Neural crest cell (in vitro differentiated cells): Measurements from ENCODE around the gene UBASH3B. TPM values are rescaled to one million over a fixed set of nuclear protein-coding genes. Genes with fewer than 3 reads are reported as not detected.
A peak's percentile ranks its signal among the peaks of the same experiment; 100 is the strongest.

ENCODE experiments used
- DNase-seq: peaks from one replicate; pipeline ENCODE4 v3.0.0; 2021; ENCODE audit warnings: low read depth, mixed read lengths, low spot score
- H3K27ac Mint-ChIP-seq: one replicate; pipeline ENCODE4 v1.8.0; 2021; ENCODE audit warnings: mild to moderate bottlenecking, mixed read lengths; ENCODE audit not compliant: unreplicated experiment
- H3K27me3 Mint-ChIP-seq: 2 replicates; pipeline ENCODE4 v1.8.0; 2021; ENCODE audit warnings: low read depth, mild to moderate bottlenecking, mixed read lengths
- H3K36me3 Mint-ChIP-seq: 2 replicates; pipeline ENCODE4 v1.8.0; 2021; ENCODE audit warnings: low read depth, mild to moderate bottlenecking, mixed read lengths
- H3K4me1 Mint-ChIP-seq: 2 replicates; pipeline ENCODE4 v1.8.0; 2021; ENCODE audit warnings: mixed read lengths
- H3K4me3 Mint-ChIP-seq: one replicate; pipeline ENCODE4 v1.8.0; 2021; ENCODE audit warnings: mild to moderate bottlenecking, mixed read lengths
- H3K9me3 Mint-ChIP-seq: 2 replicates; pipeline ENCODE4 v1.8.0; 2021; ENCODE audit warnings: mixed read lengths
- CTCF ChIP-seq: fragments of 200-600 bp; sonication (generic); conservative IDR thresholded peaks from 2 replicates; pipeline ENCODE4 v1.5.0; 2021; ENCODE audit warnings: antibody characterized with exemption, mild to moderate bottlenecking
- total RNA-seq: library from RNA; stranded (reverse); gene quantifications from 2 replicates; pipeline ENCODE4 v1.2.1, GENCODE V29; 2021

UBASH3B gene
- total RNA-seq, 1 donor from 2014 or later, result 6.8 TPM

DNA sequence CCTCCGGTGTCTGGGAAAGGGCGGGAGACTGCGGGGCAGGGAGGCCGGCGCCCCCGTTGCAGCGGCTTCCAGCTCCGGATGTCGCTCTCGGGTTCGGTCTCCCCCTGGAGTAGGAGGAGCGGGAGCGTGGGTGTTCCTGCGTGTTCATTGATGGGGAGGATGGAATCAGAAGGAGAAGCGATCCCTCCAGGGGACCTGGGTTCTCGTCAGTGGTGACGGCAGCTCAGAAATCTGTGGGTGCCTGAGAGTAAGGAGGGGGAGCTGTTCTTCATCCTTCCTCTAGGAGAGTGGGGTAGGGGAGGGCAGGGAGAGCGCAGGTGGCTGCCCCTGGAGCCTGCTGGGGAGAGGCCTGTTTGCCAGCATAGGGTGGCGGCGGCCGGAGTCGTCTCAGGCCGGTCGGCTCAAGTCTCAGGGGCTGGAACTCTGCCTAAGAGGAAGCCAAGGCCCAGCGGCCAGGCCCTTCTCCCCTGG, 1.1 kb downstream of the UBASH3B start:
- Mint-ChIP-seq H3K27ac (no peak overlapping the region), H3K27me3 (peaks cover 21% of the 10 kb centered on the region), H3K4me1 (peaks cover 46% of the 10 kb centered on the region), H3K9me3 (peaks cover 3% of the 10 kb centered on the region), H3K4me3 (peak overlapping the region; percentile 97), H3K36me3 (no peaks in the 10 kb centered on the region)
- no peak for TF ChIP-seq CTCF
- DNase-seq, result peak; percentile 28

DNA sequence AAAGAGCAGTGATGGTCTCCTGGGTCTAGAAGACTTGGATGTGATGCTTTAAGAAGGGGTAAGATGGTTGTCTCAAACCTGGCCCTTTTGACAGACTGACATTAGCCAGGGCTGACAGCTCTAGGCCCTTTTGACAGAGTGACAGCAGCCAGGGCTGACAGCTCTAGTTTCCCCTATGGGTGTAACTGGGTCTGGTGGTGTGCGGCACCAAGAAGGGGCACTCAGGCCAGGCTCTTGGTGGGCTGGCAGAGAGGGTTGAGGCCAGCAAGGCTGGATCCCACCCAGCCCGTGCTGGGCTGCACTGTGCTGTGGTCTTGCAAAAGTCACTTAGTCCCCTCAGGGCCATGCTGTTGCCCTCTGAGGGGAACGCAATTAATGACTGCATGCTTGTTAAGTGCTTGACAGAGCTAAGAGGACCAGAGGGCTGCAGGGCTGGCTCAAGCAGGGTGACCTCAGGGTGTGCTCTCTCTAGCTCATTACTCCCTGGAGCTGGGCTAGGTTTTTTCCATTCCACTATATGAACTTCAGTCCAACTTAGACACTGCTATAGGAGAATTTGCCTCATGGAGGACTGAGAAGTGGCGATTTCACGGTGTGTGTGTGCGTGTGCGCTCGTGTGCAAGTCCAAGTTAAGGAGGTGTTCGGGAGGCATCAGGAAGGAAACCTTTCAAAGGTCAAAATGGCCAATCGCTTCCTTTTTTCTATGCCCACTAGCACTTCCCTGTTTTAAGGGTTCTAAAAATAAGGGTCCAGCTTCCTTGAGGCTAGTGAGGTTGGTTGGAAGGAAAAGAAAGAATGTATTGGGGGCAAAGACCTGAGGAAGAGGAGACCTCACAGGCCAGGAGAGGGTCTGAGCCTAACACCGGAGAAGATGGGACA, 4.4 kb downstream of the UBASH3B start:
- Mint-ChIP-seq H3K4me1 (peaks cover 30% of the 10 kb centered on the region), H3K4me3 (peak overlapping the region; percentile 36), H3K9me3 (peaks cover 3% of the 10 kb centered on the region), H3K27ac (no peak overlapping the region), H3K36me3 (no peaks in the 10 kb centered on the region), H3K27me3 (peaks cover 11% of the 10 kb centered on the region)
- TF ChIP-seq CTCF, result no peak
- no peak for DNase-seq

DNA sequence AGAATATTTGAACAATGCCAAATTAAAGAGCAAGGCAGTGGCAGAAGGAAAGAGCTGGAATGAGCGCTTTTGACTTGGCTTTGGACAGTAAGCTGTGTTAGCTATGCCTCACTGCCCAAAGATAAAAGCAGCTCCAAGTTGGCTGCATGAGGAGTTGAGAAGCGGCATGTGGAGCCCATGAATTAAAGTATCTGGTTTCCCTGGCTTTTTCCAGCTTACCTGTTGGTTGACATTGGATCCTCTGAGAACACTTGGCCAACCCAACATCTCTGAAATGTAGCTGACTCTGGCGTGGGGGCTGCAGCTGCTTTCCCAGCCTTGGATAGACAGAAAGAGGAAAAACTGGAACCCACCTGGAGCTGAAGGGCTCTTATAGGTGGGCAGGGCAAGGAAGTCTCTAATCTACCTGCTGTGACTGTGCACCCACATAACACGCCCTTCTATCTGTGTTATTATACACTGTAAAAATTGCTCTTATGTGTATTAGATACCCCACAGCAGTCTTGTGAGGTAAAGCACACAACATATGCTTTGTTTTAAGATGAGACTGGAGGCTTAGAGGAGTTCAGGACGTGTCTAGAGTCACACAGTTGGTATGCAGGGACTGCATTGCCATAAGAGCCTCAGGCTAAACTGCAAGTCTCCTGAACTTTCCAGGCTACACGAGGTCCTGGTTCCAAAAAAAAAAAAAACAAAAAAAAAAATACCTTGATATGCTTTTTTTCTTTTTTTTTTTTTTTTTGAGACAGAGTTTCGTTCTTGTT, 5.8 kb downstream of the UBASH3B start:
- no peak for TF ChIP-seq CTCF

DNA sequence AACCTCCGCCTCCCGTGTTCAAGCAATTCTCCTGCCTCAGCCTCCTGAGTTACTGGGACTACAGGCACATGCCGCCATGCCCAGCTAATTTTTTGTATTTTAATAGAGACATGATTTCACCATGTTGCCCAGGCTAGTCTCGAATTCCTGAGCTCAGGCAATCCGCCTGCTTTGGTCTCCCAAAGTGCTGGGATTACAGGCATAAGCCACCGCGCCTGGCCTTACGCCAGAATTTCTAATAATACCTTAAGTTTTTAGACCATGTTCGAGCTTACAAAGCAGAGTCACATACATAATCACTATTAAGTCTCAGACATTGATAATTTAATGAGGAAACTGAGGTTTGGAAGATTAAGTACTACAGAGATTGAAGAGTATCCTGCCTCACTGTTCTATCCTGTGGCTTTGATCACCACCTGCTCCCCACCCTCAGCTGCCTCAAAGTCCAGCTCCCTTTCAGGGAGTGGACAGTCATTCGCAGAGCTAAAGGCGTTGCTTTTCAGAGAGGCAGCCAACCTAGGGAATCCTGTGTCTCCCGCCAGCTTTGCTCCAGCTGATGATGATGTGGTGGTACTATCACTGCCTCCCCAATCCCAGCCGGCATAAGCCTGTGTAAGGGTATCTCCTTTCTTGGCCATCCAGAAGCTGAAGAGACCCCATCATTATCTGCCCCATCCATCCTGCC, 7.7 kb downstream of the UBASH3B start:
- peaks cover 22% of the 10 kb centered on the region for H3K4me1 Mint-ChIP-seq
- H3K36me3 Mint-ChIP-seq, result no peaks in the 10 kb centered on the region
- DNase-seq, result no peak
- H3K27me3 Mint-ChIP-seq, result peaks cover 3% of the 10 kb centered on the region
- peaks cover 3% of the 10 kb centered on the region for H3K9me3 Mint-ChIP-seq
- H3K27ac Mint-ChIP-seq, result no peak overlapping the region
- no peak for TF ChIP-seq CTCF
- H3K4me3 Mint-ChIP-seq, result no peak overlapping the region

More for the DNA sequence above, 5.8 kb downstream of the UBASH3B start:
- Mint-ChIP-seq H3K27ac (no peak overlapping the region), H3K4me1 (peaks cover 24% of the 10 kb centered on the region), H3K4me3 (no peak overlapping the region), H3K9me3 (peaks cover 3% of the 10 kb centered on the region), H3K36me3 (no peaks in the 10 kb centered on the region), H3K27me3 (peaks cover 6% of the 10 kb centered on the region)
- DNase-seq, result no peak

DNA sequence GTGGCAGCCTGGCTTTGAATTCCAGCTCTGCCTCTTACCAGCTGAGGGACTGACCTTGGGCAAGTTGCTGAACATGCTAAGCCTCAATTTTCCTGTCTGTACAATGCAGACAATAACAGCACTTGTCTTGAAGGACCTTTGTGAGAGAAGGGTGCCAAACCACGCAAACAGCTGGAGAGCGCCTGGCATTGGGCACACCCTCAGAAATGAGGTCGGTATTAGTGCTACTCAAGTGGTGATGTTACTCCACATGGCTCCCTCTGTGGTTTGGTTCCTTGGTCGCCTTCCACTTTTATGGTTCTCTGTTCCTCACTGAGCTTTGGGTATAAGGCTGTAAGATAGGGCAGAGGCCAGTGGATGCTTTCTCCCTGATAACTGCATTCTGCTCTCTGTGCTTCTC, 8.2 kb downstream of the UBASH3B start:
- H3K36me3 Mint-ChIP-seq, result no peaks in the 10 kb centered on the region
- no peak for TF ChIP-seq CTCF
- no peak for DNase-seq
- H3K27me3 Mint-ChIP-seq, result peaks cover 3% of the 10 kb centered on the region
- no peak overlapping the region for H3K27ac Mint-ChIP-seq
- H3K4me1 Mint-ChIP-seq, result peaks cover 20% of the 10 kb centered on the region
- peaks cover 3% of the 10 kb centered on the region for H3K9me3 Mint-ChIP-seq
- H3K4me3 Mint-ChIP-seq, result no peak overlapping the region
